GM04503 (cell line): Measurements from ENCODE around the gene CRIM1.

Source experiments
- DNase-seq: peaks from one replicate; pipeline ENCODE4 v3.0.0-alpha.2; 2012; ENCODE audit warnings: low read depth

Gene CRIM1

GRCh38 chr2:36528274-36528673, 172.7 kb downstream of the CRIM1 start:
- no peak for DNase-seq

- DNase-seq: no peak
Measured at GRCh38 chr2:36528766-36529392, 173.3 kb downstream of the CRIM1 start.

GRCh38 chr2:36530178-36530982, 174.8 kb downstream of the CRIM1 start:
- DNase-seq: no peak

- no peak for DNase-seq
Measured at GRCh38 chr2:36530983-36531354, 175.4 kb downstream of the CRIM1 start.

- DNase-seq: no peak
Measured at GRCh38 chr2:36534275-36534799, 178.8 kb downstream of the CRIM1 start.

- DNase-seq: no peak
Measured at GRCh38 chr2:36535099-36535498, 179.5 kb downstream of the CRIM1 start.

GRCh38 chr2:36536776-36537175, 181.2 kb downstream of the CRIM1 start:
- DNase-seq: no peak

- DNase-seq: no peak
Measured at GRCh38 chr2:36538335-36538734, 182.8 kb downstream of the CRIM1 start.

GRCh38 chr2:36539631-36540030, 184.1 kb downstream of the CRIM1 start:
- no peak for DNase-seq

- DNase-seq: no peak
Measured at GRCh38 chr2:36540986-36541754, 185.6 kb downstream of the CRIM1 start.

GRCh38 chr2:36541891-36542595, 186.5 kb downstream of the CRIM1 start:
- no peak for DNase-seq

- no peak for DNase-seq
Measured at GRCh38 chr2:36544638-36545338, 189.2 kb downstream of the CRIM1 start.

- DNase-seq: no peak
Measured at GRCh38 chr2:36545871-36546416, 190.4 kb downstream of the CRIM1 start.

- no peak for DNase-seq
Measured at GRCh38 chr2:36547906-36548305, 192.3 kb downstream of the CRIM1 start.

GRCh38 chr2:36549165-36549574, 193.6 kb downstream of the CRIM1 start:
- no peak for DNase-seq

GRCh38 chr2:36550006-36550405, 194.4 kb downstream of the CRIM1 start:
- no peak for DNase-seq

- no peak for DNase-seq
Measured at GRCh38 chr2:36553683-36554082, 198.1 kb downstream of the CRIM1 start.

GRCh38 chr2:36554531-36554930, 199.0 kb downstream of the CRIM1 start:
- DNase-seq: no peak

GRCh38 chr2:36555789-36556188, 200.2 kb downstream of the CRIM1 start:
- no peak for DNase-seq

GRCh38 chr2:36556842-36557241, 201.3 kb downstream of the CRIM1 start:
- DNase-seq: peak; percentile 76
